K562 (cell line): ENCODE measurements around the gene KCNJ4.

ENCODE experiments used
- EZH2 ChIP-seq: IDR thresholded peaks from 2 replicates; pipeline ENCODE4 v1.6.1; 2012; ENCODE audit warnings: low read depth, mild to moderate bottlenecking, inconsistent platforms, low read length, borderline replicate concordance
- FOS ChIP-seq: IDR thresholded peaks from 3 replicates; pipeline ENCODE4 v1.6.1; 2011; ENCODE audit not compliant: insufficient read length; ENCODE audit errors: extremely low read depth
- SREBF2 ChIP-seq: sonication (generic); formaldehyde crosslinking; IDR thresholded peaks from 2 replicates; pipeline ENCODE4 v1.4.0; 2020; ENCODE audit warnings: mild to moderate bottlenecking, missing genetic modification reagents

DNA sequence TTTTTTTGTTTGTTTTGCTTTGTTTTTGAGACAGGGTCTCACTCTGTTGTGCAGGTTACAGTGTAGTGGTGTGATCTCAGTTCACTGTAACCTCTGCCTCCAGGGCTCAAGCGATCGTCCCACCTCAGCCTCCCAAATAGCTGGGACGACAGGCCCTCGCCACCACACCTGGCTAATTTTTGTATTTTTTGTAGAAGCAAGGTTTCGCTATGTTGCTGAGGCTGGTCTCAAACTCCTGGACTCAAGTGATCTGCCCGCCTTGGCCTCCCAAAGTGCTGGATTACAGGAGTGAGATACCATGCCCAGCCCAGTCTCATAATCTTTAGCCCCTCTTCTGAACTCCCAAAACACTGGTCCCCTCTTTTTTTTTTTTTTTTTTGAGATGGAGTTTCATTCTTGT is 50.6 kb downstream of the KCNJ4 start:
- TF ChIP-seq EZH2 (no peak), FOS (no peak), SREBF2 (CRISPR knock-in tag) (no peak)
